Measurements from ENCODE around the gene SPAG16.
A peak's percentile ranks its signal among the peaks of the same experiment; 100 is the strongest.
"Not testable (repeated sequence)": the region's sequence is repeated elsewhere in the genome, so short reads cannot be mapped to it uniquely, and the experiment has no call there.

Gene SPAG16

GRCh38 chr2:213848631-213849030, 564.4 kb downstream of the SPAG16 start:
- no peak for DNase-seq

GRCh38 chr2:213861638-213862037, 577.4 kb downstream of the SPAG16 start:
- no peak for DNase-seq

- DNase-seq: no peak
Measured at GRCh38 chr2:213862407-213863076, 578.3 kb downstream of the SPAG16 start.

- DNase-seq: no peak
Measured at GRCh38 chr2:213863541-213863940, 579.3 kb downstream of the SPAG16 start.

- DNase-seq: no peak
Measured at GRCh38 chr2:213868526-213868925, 584.3 kb downstream of the SPAG16 start.

GRCh38 chr2:213885485-213885884, 601.2 kb downstream of the SPAG16 start:
- no peak for DNase-seq

- DNase-seq: no peak
Measured at GRCh38 chr2:213914510-213914909, 630.2 kb downstream of the SPAG16 start.

- no peak for DNase-seq
Measured at GRCh38 chr2:213920014-213920413, 635.8 kb downstream of the SPAG16 start.

- no peak for DNase-seq
Measured at GRCh38 chr2:213923543-213923942, 639.3 kb downstream of the SPAG16 start.

- peak; percentile 63 for DNase-seq
Measured at GRCh38 chr2:213934560-213934959, 650.3 kb downstream of the SPAG16 start.

GRCh38 chr2:213958086-213958485, 673.8 kb downstream of the SPAG16 start:
- DNase-seq: no peak

GRCh38 chr2:213959589-213959988, 675.3 kb downstream of the SPAG16 start:
- peak; percentile 73 for DNase-seq

GRCh38 chr2:213971536-213971935, 687.3 kb downstream of the SPAG16 start:
- DNase-seq: no peak

GRCh38 chr2:213980883-213981282, 696.6 kb downstream of the SPAG16 start:
- no peak for DNase-seq

- no peak for DNase-seq
Measured at GRCh38 chr2:213989207-213989606, 704.9 kb downstream of the SPAG16 start.

GRCh38 chr2:213991453-213992108, 707.3 kb downstream of the SPAG16 start:
- no peak for DNase-seq

- no peak for DNase-seq
Measured at GRCh38 chr2:213995400-213996105, 711.3 kb downstream of the SPAG16 start.

- DNase-seq: not testable (repeated sequence)
Measured at GRCh38 chr2:213998976-213999375, 714.7 kb downstream of the SPAG16 start.

- no peak for DNase-seq
Measured at GRCh38 chr2:214004463-214004862, 720.2 kb downstream of the SPAG16 start.

- peak; percentile 38 for DNase-seq
Measured at GRCh38 chr2:214005337-214005736, 721.1 kb downstream of the SPAG16 start.

GRCh38 chr2:214006601-214007000, 722.3 kb downstream of the SPAG16 start:
- DNase-seq: no peak

- DNase-seq: no peak
Measured at GRCh38 chr2:214011676-214012075, 727.4 kb downstream of the SPAG16 start.

- no peak for DNase-seq
Measured at GRCh38 chr2:214014551-214015220, 730.4 kb downstream of the SPAG16 start.
